Posterior vena cava (tissue), 2 donors: ENCODE data around the gene CAP2. TPM values are rescaled to one million over a fixed set of nuclear protein-coding genes. Genes with fewer than 3 reads are reported as not detected.

Source experiments
- DNase-seq: peaks from one replicate; pipeline ENCODE4 v3.0.0-alpha.2; 2020; ENCODE audit warnings: low spot score
- intact Hi-C, 2 donors: fragments of 100-400 bp; cut with DNase I; formaldehyde crosslinking; loops; one replicate each; pipeline versions ENCODE4 v1.14.1 to v1.14.2; 2022 to 2023
- long read RNA-seq, 2 donors: library from polyadenylated mRNA; unstranded; transcript quantifications; one replicate each; pipeline ENCODE4 v2.0.0, GENCODE V29; 2020 to 2021
- total RNA-seq, 2 donors: library from RNA; stranded (reverse); fragmentation: NEBNext Ultra II Directional; extraction: Animal tissue kit (Norgen Biotek cat#: 25700); gene quantifications; one replicate each; pipeline ENCODE4 v1.2.1, GENCODE V29; 2021
- donor health status: DM: yes; HTN: yes; CAD: no.
- donor health status: DM: yes; HTN: yes; CAD: no.

Gene CAP2
- total RNA-seq, result 10 to 100 TPM; 30.2 to 35.6 TPM
- long read RNA-seq, donor 1, transcript CAP2-201 (13 exons, 3,316 nt), result major isoform, 17 of 22 reads
- long read RNA-seq, donor 1, partial matches to known transcripts, result 3 of 22 reads
- long read RNA-seq, donor 1, other reads (novel, unspliced or antisense), result 2 of 22 reads
- long read RNA-seq, donor 2, transcript CAP2-202 (12 exons, 1,812 nt), result minor isoform, 5 of 125 reads
- long read RNA-seq, donor 2, transcript CAP2-201 (13 exons, 3,316 nt), result major isoform, 89 of 125 reads
- long read RNA-seq, donor 2, partial matches to known transcripts, result 20 of 125 reads
- long read RNA-seq, donor 2, other reads (novel, unspliced or antisense), result 9 of 125 reads

- intact Hi-C loops, result no loop called here
- DNase-seq, result peak; percentile 84
Observed at GRCh38 chr6:17392978-17393891, at the start of gene CAP2. Gene CAP2 (plus strand): TSS chr6:17393595. CDS start chr6:17421556, 27,961 bp downstream.

- intact Hi-C loops, result loop anchor here in 1 of 2 donors (10.0 kb wide), 1 partner anchor 568 kb away; no protein-coding TSS in a partner anchor
- no peak for DNase-seq
Observed at GRCh38 chr6:17347012-17347411, 46.4 kb upstream of the CAP2 start.

- DNase-seq, result no peak
- intact Hi-C loops, result loop anchor here in 1 of 2 donors (10.0 kb wide), 1 partner anchor 565 kb away; no protein-coding TSS in a partner anchor
Observed at GRCh38 chr6:17349427-17349826, 44.0 kb upstream of the CAP2 start.

- intact Hi-C loops, result no loop called here
- DNase-seq, result no peak
Observed at GRCh38 chr6:17352302-17352701, 41.1 kb upstream of the CAP2 start.

GRCh38 chr6:17353440-17354175 lies 39.8 kb upstream of the CAP2 start:
- intact Hi-C loops, result no loop called here
- DNase-seq, result no peak

- no peak for DNase-seq
- intact Hi-C loops, result no loop called here
Observed at GRCh38 chr6:17354700-17355403, 38.5 kb upstream of the CAP2 start.

GRCh38 chr6:17355404-17355774 lies 38.0 kb upstream of the CAP2 start:
- DNase-seq, result no peak
- intact Hi-C loops, result no loop called here

GRCh38 chr6:17358515-17358914 lies 34.9 kb upstream of the CAP2 start:
- no peak for DNase-seq
- intact Hi-C loops, result no loop called here

- no peak for DNase-seq
- intact Hi-C loops, result no loop called here
Observed at GRCh38 chr6:17360564-17360963, 32.8 kb upstream of the CAP2 start.

GRCh38 chr6:17361013-17361412 lies 32.4 kb upstream of the CAP2 start:
- intact Hi-C loops, result no loop called here
- DNase-seq, result no peak

- intact Hi-C loops, result no loop called here
- no peak for DNase-seq
Observed at GRCh38 chr6:17365961-17366360, 27.4 kb upstream of the CAP2 start.

GRCh38 chr6:17367868-17368267 lies 25.5 kb upstream of the CAP2 start:
- intact Hi-C loops, result no loop called here
- DNase-seq, result no peak

GRCh38 chr6:17381424-17382147 lies 11.8 kb upstream of the CAP2 start:
- intact Hi-C loops, result loop anchor here in 1 of 2 donors (5.0 kb wide), 1 partner anchor 89 kb away; no protein-coding TSS in a partner anchor
- DNase-seq, result no peak

- intact Hi-C loops, result no loop called here
- no peak for DNase-seq
Observed at GRCh38 chr6:17385660-17386059, 7.7 kb upstream of the CAP2 start.

GRCh38 chr6:17388365-17388764 lies 5.0 kb upstream of the CAP2 start:
- intact Hi-C loops, result no loop called here
- no peak for DNase-seq

- DNase-seq, result no peak
- intact Hi-C loops, result no loop called here
Observed at GRCh38 chr6:17389274-17389847, 4.0 kb upstream of the CAP2 start.

- intact Hi-C loops, result no loop called here
- DNase-seq, result no peak
Observed at GRCh38 chr6:17390276-17390675, 3.1 kb upstream of the CAP2 start.

GRCh38 chr6:17391976-17392375 lies 1.4 kb upstream of the CAP2 start:
- DNase-seq, result no peak
- intact Hi-C loops, result no loop called here
